ENCODE measurements around the gene IZUMO2.

The IZUMO2 gene

GRCh38 chr19:50162988-50163387 is at the start of gene IZUMO2:
TSS of gene IZUMO2 (minus strand) at chr19:50163281. CDS start at chr19:50163194, 87 bp downstream.
- DNase-seq (ENCODE audit: low read depth) = no peak

- DNase-seq (ENCODE audit: low read depth) = no peak
These were observed 47.3 kb upstream of the IZUMO2 start for GRCh38 chr19:50210425-50210824.

GRCh38 chr19:50209131-50209530 is 46.0 kb upstream of the IZUMO2 start:
- DNase-seq (ENCODE audit: low read depth) = no peak

DNA sequence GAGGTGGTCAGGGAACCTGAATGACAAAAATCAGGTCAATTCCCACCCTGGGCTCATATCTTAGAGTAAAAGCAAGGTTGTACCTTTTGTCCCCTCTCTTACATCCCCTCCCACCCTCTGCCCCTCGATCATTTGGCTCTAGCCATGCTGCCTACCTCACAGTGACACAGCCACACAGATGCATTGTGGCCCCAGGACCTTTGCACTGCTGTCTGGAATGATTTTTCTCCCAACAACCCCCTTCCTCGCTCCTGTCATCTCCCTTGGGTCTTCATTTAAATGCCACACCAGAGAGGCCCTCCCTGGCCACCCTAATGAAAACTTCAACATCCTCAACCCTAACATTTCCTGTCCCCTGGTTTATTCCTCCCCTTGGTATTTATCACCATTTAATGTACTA is 44.6 kb upstream of the IZUMO2 start:
- DNase-seq (ENCODE audit: low read depth) = no peak

DNA sequence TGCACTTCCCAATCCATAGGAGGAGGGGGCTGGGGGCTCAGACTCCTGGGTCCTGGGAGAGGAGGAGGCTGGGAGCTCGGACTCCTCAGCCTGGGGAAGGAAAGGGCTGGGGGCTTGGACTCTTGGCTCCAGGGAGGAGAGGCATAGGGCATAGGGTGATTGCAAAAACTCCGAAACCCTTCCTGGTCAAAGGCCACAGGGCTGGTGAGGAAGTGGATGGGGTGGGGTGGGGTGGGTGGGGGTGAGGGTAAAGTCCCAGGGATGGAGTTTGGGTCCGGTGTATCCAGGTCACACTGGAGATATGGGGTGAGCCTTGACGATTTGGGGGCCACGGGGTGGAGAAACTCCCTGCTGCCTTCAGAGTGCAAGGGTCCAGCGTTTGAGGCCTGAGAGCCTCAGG is 43.1 kb upstream of the IZUMO2 start:
- no peak for DNase-seq (ENCODE audit: low read depth)

DNA sequence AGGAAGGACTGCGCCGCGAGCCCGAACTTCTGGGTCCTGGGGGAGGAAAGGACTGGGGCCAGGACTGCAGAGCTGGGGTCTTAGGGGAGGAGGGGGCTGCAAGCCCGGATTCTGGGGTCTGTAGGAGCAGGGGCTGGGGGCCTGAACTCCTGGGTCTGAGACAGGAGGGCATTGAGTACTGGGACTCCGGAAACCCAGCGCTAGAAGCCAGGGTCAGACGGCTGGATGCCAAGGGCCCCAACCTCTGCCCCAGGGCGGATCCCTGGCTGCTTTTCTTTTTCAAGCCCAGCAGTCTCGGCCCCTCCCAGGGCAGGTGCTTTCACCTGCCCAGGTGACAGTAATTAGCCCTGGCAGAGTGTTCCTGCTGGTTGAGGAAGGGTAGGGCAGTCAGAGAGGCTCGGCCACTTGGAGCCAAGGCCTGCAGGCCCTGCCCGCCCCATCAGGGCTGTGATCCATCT is 42.6 kb upstream of the IZUMO2 start:
- DNase-seq (ENCODE audit: low read depth) = no peak

DNA sequence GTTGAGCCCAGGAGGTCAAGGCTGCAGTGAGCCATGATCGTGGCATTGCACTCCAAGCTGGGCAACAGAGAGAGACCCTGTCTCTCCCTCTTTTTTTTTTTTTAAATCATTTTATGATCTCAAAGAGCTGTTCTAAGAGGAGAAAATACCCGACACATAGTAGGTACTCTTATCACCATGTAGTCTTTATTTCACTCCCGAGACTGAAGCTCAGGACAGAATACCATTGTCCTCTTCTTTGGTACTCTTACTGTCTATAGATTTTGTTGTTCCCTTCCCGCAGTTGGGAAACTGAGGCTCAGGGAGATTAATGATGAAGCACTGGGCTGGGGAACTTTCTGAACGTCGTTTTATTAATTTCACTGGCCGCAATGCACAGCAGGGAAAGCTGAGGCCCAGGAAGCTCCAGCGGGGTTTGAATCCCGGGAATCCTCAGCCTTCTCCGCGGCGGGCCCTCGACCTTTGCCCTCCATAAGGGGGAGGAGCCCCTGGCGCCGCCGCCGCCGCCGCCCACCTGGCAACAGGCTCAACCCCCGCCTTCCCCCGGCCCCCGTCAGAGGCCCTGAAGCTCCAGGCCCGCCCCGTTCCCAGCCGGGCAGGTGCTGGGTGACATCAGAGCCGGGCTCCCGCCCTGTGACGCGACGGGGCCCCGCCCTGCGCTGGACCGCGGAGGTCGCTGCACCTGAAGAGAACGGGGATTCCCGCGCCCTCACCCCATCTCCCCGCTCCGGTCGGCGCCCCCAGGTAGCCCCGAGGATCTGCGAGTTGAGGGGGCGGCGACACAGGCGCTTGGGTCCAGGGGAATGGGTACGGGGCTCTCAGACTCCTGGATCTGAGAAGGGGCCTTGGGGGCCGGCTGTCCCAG is 42.0 kb upstream of the IZUMO2 start:
- DNase-seq (ENCODE audit: low read depth) = no peak

- DNase-seq (ENCODE audit: low read depth) = no peak
These were observed 41.0 kb upstream of the IZUMO2 start for GRCh38 chr19:50204081-50204428.

DNA sequence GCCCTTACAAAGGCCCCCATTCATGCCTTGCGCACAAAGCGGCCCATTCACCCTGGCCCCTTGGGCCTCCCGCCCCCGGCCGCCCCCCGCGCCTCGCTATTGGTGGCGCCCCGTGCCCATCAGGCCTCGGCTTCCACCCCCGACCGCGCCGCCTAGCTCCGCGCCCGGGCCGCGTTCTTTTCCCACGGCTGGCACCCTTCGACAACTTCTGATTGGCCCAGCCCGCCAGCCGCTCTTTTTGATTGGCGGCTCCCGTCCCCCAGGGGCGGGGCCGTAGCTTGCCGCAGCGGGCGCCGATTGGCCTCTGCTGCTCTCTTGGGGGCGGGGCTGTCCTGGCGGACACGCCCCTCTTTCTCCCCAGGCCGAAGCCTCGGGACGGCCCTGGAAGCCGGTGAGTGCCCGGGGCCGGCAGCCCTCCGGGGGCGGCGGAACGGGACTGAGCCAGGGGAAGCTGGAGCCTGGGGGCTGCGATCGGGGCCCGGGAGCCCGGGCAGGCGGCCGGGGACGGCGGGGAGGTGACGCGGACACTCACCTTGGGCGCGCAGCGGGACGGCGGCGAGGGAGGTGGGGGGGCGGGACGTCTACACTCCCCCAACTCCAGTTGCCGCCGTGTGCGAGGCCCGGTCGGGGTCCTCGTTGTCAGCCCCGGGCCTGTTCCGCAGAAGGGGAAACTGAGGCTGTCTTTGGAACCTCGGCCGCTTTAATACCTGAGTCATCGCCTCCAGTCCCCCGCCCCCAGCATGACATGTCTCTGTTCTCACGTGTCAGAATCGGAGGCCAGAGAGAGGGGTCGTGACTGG is 40.4 kb upstream of the IZUMO2 start, which contains the start of gene MYH14:
Gene MYH14 (plus strand): TSS at position 342 of the 800 bp plus-strand sequence. CDS start 6,744 bp downstream, outside the sequence.
- no peak for DNase-seq (ENCODE audit: low read depth)

DNA sequence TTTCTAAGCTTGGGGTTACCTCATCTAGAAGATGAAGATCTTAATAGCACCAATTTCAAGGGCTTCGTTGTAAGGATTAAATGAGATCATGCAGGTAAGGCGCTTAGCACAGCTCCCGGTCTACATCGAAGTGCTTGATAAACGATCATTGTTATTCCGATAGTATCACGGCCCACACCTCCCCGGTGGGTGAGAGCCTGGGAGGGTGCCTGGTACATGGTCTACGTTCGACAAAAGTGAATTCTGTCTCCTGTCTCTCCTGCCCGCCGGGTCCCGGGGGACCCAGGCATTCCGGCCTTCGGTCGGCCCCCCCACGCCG is 39.8 kb upstream of the IZUMO2 start:
- no peak for DNase-seq (ENCODE audit: low read depth)

DNA sequence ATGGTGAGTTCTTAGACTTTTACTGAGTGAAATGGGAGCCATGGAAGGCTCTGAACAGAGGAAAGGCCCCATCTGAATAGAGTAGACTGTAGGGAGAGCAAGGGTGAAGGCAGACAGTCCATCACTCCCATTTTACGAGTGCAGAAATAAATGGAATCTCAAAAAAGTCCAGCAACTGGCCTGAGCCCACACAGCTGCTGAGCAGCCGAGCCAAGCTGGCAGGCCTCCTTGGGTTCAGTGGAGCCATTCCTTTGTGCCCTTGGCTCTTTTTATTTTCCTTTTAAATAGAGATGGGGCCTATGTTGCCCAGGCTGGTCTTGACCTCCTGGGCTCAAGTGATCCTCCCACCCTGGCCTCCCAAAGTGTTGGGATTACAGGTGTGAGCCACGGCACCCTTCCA is 39.3 kb upstream of the IZUMO2 start:
- no peak for DNase-seq (ENCODE audit: low read depth)

- no peak for DNase-seq (ENCODE audit: low read depth)
These were observed 36.1 kb upstream of the IZUMO2 start for GRCh38 chr19:50199259-50199555.

GRCh38 chr19:50198431-50199258 is 35.6 kb upstream of the IZUMO2 start:
- DNase-seq (ENCODE audit: low read depth) = no peak

GRCh38 chr19:50197348-50197747 is 34.3 kb upstream of the IZUMO2 start:
- no peak for DNase-seq (ENCODE audit: low read depth)

DNA sequence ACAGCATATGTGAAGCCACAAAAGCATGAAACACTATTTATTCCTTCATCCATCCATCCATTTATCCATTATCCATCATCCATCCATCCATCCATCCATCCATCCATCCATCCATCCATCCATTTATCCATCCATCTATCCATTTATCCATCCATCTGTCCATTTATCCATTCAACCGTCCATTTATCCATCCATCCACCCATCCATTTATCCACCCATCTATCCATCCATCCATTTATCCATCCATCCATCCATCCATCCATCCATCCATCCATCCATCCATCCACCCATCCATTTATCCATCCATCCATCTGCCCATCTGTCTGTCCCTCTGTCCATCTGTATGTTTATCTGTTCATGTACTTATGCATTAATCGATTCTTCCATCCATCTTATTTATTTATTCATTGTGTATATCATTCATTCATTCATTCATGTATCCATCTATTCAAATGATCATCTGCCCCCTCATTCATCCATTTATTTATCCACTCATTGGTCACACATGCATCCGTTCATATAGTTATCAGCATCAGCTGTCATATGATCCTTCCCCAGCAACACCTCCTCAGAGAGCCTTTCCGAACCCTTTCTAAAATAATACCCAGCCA is 33.3 kb upstream of the IZUMO2 start:
- DNase-seq (ENCODE audit: low read depth) = no peak

- no peak for DNase-seq (ENCODE audit: low read depth)
These were observed 32.1 kb upstream of the IZUMO2 start for GRCh38 chr19:50195224-50195623.

DNA sequence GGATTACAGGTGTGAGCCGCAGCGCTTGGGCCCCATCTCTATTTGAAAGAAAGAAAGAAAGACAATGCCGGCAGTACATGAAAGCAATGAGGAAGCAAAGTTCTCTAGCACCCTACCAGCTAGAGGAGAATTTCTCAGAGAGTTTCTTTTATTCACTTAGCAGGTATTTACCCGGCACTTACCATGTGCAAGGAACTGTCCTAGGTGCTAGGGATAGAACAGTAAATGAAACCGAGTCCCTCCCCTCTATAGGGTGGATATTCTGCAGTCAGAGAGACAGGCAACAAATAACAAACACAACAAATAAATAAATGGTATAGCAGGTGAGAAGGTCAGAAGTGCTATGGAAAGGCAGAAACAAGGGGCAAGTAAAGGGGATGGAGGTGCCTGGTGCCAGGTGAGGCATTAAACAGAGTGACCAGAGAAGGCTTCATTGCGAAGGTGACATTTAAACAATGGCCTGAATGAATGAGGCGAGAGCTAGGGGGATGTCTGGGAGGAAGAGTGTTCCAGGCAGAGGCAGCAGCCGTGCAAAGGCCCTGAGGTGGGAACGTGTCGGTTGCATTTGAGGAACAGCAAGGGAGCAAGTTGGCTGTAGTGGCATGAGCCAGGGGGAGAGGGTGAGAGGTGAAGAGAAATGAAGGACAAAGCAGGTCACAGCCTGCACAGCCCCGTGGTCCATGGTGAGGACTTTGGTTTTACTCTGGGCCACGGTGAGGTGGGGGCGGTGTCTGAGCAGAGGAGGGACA is 29.6 kb upstream of the IZUMO2 start:
- DNase-seq (ENCODE audit: low read depth) = no peak

- DNase-seq (ENCODE audit: low read depth) = no peak
These were observed 28.1 kb upstream of the IZUMO2 start for GRCh38 chr19:50191216-50191615.

DNA sequence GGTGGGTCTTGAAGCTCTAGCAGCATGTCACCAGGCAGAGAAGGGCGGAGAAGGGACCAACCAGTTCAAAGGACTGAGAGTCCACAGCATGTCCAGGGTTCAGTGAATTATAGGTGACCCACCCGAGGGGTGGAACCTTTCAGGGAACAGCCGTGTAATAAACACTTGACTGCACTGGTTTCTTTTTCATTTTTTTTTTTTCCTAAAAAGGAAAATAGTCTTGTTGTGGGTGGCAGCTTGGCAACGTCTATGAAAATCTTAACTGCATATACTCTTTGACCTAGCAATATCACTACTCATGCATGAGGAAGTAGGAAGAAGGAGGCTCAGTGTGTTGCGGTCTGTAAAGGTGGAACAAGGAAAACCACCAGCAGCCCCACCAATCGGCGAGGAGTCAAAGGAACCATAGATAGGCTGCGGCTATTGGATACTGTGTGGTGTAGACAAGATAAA is 27.4 kb upstream of the IZUMO2 start:
- DNase-seq (ENCODE audit: low read depth) = no peak

DNA sequence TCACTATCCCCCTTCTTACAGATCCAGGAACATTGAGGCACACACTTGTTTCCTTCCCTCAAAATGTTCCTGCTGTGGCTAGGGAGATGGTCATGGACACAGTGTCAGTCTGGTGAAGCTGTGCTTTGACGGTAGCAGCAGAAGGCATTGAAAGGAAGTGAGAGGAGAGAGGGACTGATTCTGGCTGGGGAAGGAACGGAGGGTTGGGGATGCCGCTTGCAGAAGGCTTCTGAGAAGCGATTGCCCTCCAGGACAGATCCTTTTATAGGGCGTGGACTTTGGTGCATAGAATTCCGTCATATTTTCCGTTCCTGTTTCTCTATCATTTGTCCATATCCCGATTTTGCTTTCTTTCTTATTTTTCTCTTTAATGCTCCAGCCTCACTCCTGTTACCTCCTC is 26.2 kb upstream of the IZUMO2 start:
- no peak for DNase-seq (ENCODE audit: low read depth)

- no peak for DNase-seq (ENCODE audit: low read depth)
These were observed 24.9 kb upstream of the IZUMO2 start for GRCh38 chr19:50187937-50188336.

All from T-helper 22 cell (primary cell).